Body of pancreas (tissue), 4 donors: Measurements from ENCODE around the gene RPH3AL.

Source experiments
- CTCF ChIP-seq, 7 experiments: fragments of 450-650 bp in 4 of 7; fragments of 200-600 bp in 3 of 7; sonication (generic) in 3 of 7; IDR thresholded peaks; one replicate each; pipeline ENCODE4 v1.5.1; 2016 to 2019; ENCODE audit warnings: antibody characterized with exemption in 7 of 7
- POLR2A ChIP-seq, 3 donors: fragments of 450-650 bp; IDR thresholded peaks; one replicate each; pipeline ENCODE4 v1.6.1; 2016; ENCODE audit warnings: antibody characterized with exemption in 3 of 3, mild to moderate bottlenecking in 2 of 3

- no peak for TF ChIP-seq CTCF (IDR thresholded peaks at IDR 0.05)
- no peak for TF ChIP-seq POLR2A (IDR thresholded peaks at IDR 0.05)
Measured at GRCh38 chr17:337022-337420, 15.6 kb downstream of the RPH3AL start.
